Body of pancreas (tissue), 4 donors: ENCODE measurements around the gene RABGGTA. TPM values are rescaled to one million over a fixed set of nuclear protein-coding genes. Genes with fewer than 3 reads are reported as not detected.
A peak's percentile ranks its signal among the peaks of the same experiment; 100 is the strongest.

Experiments
- ATAC-seq: fragments of 150-250 bp; one replicate; pipeline ENCODE4 v1.9.1; 2016
- DNase-seq, 4 donors: peaks; one replicate each; pipeline ENCODE4 v3.0.0-alpha.2; 2019
- H3K27ac ChIP-seq, 4 donors: fragments of 200-600 bp; sonication (generic); 1 replicate in 3 of 4; 2 replicates in 1 of 4; pipeline versions ENCODE4 v1.5.1 to v1.6.1; 2016 to 2019; ENCODE audit warnings: mild to moderate bottlenecking in 1 of 4, mixed read lengths in 1 of 4, moderate library complexity in 1 of 4
- H3K27me3 ChIP-seq, 2 donors: fragments of 200-600 bp; sonication (generic); one replicate each; pipeline ENCODE4 v1.6.0; 2016; ENCODE audit warnings: mild to moderate bottlenecking in 1 of 2
- H3K36me3 ChIP-seq, 2 donors: fragments of 200-600 bp; sonication (generic); replicated peaks in 1 of 2; 2 replicates each; pipeline ENCODE4 v1.5.1; 2016; ENCODE audit warnings: low read depth in 2 of 2; ENCODE audit not compliant: insufficient read depth in 1 of 2
- H3K4me1 ChIP-seq: fragments of 200-600 bp; sonication (generic); one replicate; pipeline ENCODE4 v1.6.0; 2016
- H3K4me3 ChIP-seq, 2 donors: fragments of 200-600 bp; sonication (generic); 1 replicate in 1 of 2; 2 replicates in 1 of 2; pipeline ENCODE4 v1.5.1; 2016 to 2019
- H3K9me3 ChIP-seq, 3 donors: fragments of 200-600 bp; sonication (generic); 1 replicate in 2 of 3; 2 replicates in 1 of 3; pipeline ENCODE4 v1.5.1; 2016
- CTCF ChIP-seq, 7 experiments: fragments of 450-650 bp in 4 of 7; fragments of 200-600 bp in 3 of 7; sonication (generic) in 3 of 7; IDR thresholded peaks; one replicate each; pipeline ENCODE4 v1.5.1; 2016 to 2019; ENCODE audit warnings: antibody characterized with exemption in 7 of 7
- POLR2A ChIP-seq, 3 donors: fragments of 450-650 bp; IDR thresholded peaks; one replicate each; pipeline ENCODE4 v1.6.1; 2016; ENCODE audit warnings: antibody characterized with exemption in 3 of 3, mild to moderate bottlenecking in 2 of 3
- WGBS, 2 donors: methylation state at CpG; one replicate each; pipeline ENCODE4 v1.1.5; 2017; 5-methylcytosine and 5-hydroxymethylcytosine counted together
- intact Hi-C: fragments of 100-400 bp; cut with DNase I; formaldehyde crosslinking; loops from one replicate; pipeline ENCODE4 v1.15.1; 2023
- total RNA-seq, 2 donors: library from RNA; depleted of rRNA; stranded (reverse); fragments of >200 nt; gene quantifications; one replicate each; pipeline ENCODE4 v1.1.0, GENCODE V29; 2016

Gene RABGGTA, protein sequence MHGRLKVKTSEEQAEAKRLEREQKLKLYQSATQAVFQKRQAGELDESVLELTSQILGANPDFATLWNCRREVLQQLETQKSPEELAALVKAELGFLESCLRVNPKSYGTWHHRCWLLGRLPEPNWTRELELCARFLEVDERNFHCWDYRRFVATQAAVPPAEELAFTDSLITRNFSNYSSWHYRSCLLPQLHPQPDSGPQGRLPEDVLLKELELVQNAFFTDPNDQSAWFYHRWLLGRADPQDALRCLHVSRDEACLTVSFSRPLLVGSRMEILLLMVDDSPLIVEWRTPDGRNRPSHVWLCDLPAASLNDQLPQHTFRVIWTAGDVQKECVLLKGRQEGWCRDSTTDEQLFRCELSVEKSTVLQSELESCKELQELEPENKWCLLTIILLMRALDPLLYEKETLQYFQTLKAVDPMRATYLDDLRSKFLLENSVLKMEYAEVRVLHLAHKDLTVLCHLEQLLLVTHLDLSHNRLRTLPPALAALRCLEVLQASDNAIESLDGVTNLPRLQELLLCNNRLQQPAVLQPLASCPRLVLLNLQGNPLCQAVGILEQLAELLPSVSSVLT
- 10 to 100 TPM; 18.4 to 90.0 TPM for total RNA-seq

DNA sequence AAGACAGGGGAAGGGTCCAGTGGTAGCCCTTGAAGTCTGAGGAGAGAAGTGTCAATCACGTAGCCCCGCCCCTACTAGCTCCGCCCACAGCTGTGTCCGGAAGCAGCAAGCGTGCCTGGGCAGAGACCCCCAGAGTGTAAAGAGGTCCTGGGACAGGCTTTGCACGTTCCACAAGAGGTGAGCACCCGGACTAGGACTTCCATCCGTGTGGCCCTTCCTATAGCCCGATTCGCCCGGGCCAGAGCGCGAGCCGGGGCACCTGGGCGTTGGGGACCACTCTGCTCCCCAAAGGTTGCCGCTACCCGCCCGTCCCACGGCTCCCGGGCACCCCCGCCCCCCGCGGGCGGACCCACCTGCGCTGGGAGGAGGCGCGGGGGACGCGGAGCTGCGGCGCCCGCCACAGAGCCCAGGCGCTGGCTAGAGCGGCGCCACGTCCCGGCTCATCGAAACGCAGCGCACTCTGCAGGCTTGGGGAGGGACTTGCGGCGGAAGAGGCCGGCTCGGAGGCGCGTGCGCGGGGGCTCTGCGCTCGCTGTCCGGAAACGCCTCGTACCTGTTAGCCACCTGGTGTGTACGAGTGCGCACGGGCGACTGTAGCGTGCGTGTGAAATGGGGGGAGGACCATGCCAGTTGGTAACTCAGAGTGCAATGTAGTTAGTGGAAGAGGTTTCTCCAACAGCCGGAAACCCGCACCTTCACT is at the start of gene RABGGTA:
Gene RABGGTA (minus strand): TSS at position 464 of the 700 bp plus-strand sequence. CDS start 482 bp downstream, outside the sequence.
- intact Hi-C loops = no loop called here
- TF ChIP-seq POLR2A (IDR thresholded peaks at IDR 0.05) = peak; percentile 79 to 88 (median 87)
- TF ChIP-seq CTCF (IDR thresholded peaks at IDR 0.05) = peak; percentile 45 to 90 (median 68)
- Histone ChIP-seq H3K27me3 (no peaks in the 10 kb centered on the region), H3K36me3 (peaks cover 0 to 14% of the 10 kb centered on the region in 2 donors), H3K27ac (peak within 1 kb of the TSS; percentile 90 to 96 (median 94)), H3K4me3 (peak within 1 kb of the TSS; percentile 56 to 94), H3K9me3 (no peaks in the 10 kb centered on the region), H3K4me1 (peaks cover 45% of the 10 kb centered on the region)
- 0 to 7% methylated on average over 2 to 59 of the region's 61 CpGs for WGBS, 2 donors
- peak; percentile 91 to 93 (median 92) for DNase-seq
- ATAC-seq = peak; percentile 90

DNA sequence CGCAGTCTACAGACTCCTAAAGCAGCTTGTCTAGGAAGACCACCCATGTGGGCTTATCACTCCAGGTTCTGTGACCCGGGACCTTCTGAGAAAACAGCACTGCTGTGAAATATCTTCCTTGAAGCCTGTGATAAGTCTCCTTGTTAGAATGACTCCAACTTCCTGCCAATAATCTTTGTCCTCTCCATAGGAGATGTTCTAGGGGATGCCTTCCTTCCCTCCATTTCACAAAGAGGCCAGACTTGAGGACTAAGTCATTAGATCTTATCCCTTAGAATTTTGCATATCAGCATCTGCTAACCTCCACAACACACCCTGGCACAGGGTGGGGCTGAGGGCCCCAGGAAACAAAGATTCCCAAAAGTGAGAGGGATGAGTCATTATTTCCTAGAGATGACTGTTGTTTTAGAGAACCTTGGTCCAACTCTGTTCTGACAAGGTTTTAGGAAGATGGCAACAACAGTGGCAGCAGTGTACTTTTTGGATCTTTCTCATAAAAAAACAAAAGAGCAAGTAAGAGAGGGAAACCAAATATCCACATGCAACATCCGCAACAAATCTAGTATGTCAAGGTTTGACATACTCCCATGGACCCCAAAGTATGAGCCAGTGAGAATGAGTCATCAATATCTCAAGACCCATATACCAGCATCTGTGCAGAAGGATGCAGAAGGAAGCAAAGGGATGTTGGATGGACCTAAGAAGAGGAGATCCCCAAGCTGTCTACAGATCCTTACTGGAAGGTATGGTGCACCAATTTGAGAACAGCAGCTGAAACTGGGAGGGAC is 45.9 kb upstream of the RABGGTA start:
- H3K4me1 ChIP-seq = peaks cover 9% of the 10 kb centered on the region
- 72 to 84% methylated on average over 3 of the region's 3 CpGs for WGBS, 2 donors
- no peak for TF ChIP-seq POLR2A (IDR thresholded peaks at IDR 0.05)
- TF ChIP-seq CTCF (IDR thresholded peaks at IDR 0.05) = no peak
- no peak for DNase-seq
- no peak overlapping the region for H3K27ac ChIP-seq
- intact Hi-C loops = no loop called here
- no peak for ATAC-seq
- H3K27me3 ChIP-seq = no peaks in the 10 kb centered on the region
- no peaks in the 10 kb centered on the region for H3K36me3 ChIP-seq
- H3K9me3 ChIP-seq = no peaks in the 10 kb centered on the region
- H3K4me3 ChIP-seq = no peak overlapping the region

DNA sequence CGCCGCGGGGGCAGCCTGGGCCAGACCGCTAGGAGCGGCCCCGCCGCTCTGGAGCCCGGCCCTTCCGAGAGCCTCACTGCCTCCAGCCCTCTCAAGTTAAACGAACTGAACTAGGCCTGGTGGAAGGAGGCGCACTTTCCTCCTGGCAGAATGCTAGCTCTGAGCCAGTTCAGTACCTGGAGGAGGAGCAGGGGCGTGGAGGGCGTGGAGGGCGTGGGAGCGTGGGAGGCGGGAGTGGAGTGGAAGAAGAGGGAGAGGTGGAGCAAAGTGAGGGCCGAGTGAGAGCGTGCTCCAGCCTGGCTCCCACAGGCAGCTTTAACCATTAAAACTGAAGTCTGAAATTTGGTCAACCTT is 45.2 kb upstream of the RABGGTA start:
- TF ChIP-seq POLR2A (IDR thresholded peaks at IDR 0.05) = no peak
- TF ChIP-seq CTCF (IDR thresholded peaks at IDR 0.05) = no peak
- intact Hi-C loops = no loop called here
- peaks cover 15% of the 10 kb centered on the region for H3K4me1 ChIP-seq
- WGBS, 2 donors = 62 to 65% methylated on average over 11 to 18 of the region's 18 CpGs
- ATAC-seq (peak; percentile 7), DNase-seq (no peak)
- no peaks in the 10 kb centered on the region for H3K36me3 ChIP-seq
- H3K9me3 ChIP-seq = no peaks in the 10 kb centered on the region
- no peaks in the 10 kb centered on the region for H3K27me3 ChIP-seq
- H3K4me3 ChIP-seq = no peak overlapping the region
- peak overlapping the region in 1 of 4 donors; percentile 13 for H3K27ac ChIP-seq

- no peaks in the 10 kb centered on the region for H3K36me3 ChIP-seq
- no peaks in the 10 kb centered on the region for H3K9me3 ChIP-seq
- ATAC-seq (peak; percentile 63), DNase-seq (peak in 3 of 4 donors; percentile 35 to 53 (median 48))
- H3K4me3 ChIP-seq = no peak overlapping the region
- 31 to 58% methylated on average over 18 to 61 of the region's 70 CpGs for WGBS, 2 donors
- peaks cover 21% of the 10 kb centered on the region for H3K4me1 ChIP-seq
- intact Hi-C loops = no loop called here
- TF ChIP-seq CTCF (IDR thresholded peaks at IDR 0.05) = peak in 4 of 7 experiments; percentile 8 to 30 (median 28)
- TF ChIP-seq POLR2A (IDR thresholded peaks at IDR 0.05) = no peak
- no peaks in the 10 kb centered on the region for H3K27me3 ChIP-seq
- peak overlapping the region in 1 of 4 donors; percentile 36 for H3K27ac ChIP-seq
Observed at GRCh38 chr14:24315807-24316596, 44.6 kb upstream of the RABGGTA start.
